SK-N-SH treated with all-trans-retinoic acid at 6 μM for 48 hours (cell line): ENCODE data around the gene FARSB.

ENCODE experiments used
- ARNTL ChIP-seq: fragments of 450-650 bp; formaldehyde crosslinking; IDR thresholded peaks from 2 replicates; pipeline ENCODE4 v1.5.0; 2020; ENCODE audit warnings: low read depth, mild to moderate bottlenecking, moderate library complexity, borderline replicate concordance
- BACH2 ChIP-seq: fragments of 250-450 bp; sonication (Bioruptor Pico); IDR thresholded peaks from 2 replicates; pipeline ENCODE4 v1.9.0; 2021; ENCODE audit warnings: mild to moderate bottlenecking, borderline replicate concordance
- ISL1 ChIP-seq: fragments of 250-450 bp; sonication (Bioruptor Pico); IDR thresholded peaks from 2 replicates; pipeline ENCODE4 v2.1.2; 2022; ENCODE audit warnings: mild to moderate bottlenecking, moderate library complexity
- OSR1 ChIP-seq: fragments of 250-450 bp; sonication (Bioruptor Pico); IDR thresholded peaks from 2 replicates; pipeline ENCODE4 v1.8.0; 2022; ENCODE audit warnings: moderate library complexity, mild to moderate bottlenecking, inconsistent platforms
- RARB ChIP-seq: fragments of 250-450 bp; sonication (Bioruptor Pico); IDR thresholded peaks from 2 replicates; pipeline ENCODE4 v1.8.0; 2021; ENCODE audit warnings: mild to moderate bottlenecking, moderate library complexity
- ZFP30 ChIP-seq: fragments of 450-650 bp; formaldehyde crosslinking; IDR thresholded peaks from 2 replicates; pipeline ENCODE4 v1.5.0; 2022; ENCODE audit warnings: mild to moderate bottlenecking, moderate library complexity
- ZNF565 ChIP-seq: fragments of 450-650 bp; formaldehyde crosslinking; conservative IDR thresholded peaks from 2 replicates; pipeline ENCODE4 v1.5.0; 2020; ENCODE audit warnings: low read depth, mild to moderate bottlenecking, moderate library complexity
- TF ChIP-seq, protein P1 (sequence below): fragments of 250-450 bp; sonication (Bioruptor Pico); IDR thresholded peaks from 2 replicates; pipeline ENCODE4 v1.5.1; 2020; ENCODE audit warnings: low read depth, mild to moderate bottlenecking, moderate library complexity
- TF ChIP-seq, protein P2 (sequence below): fragments of 250-450 bp; sonication (Bioruptor Pico); IDR thresholded peaks from 2 replicates; pipeline ENCODE4 v1.8.0; 2020; ENCODE audit warnings: mild to moderate bottlenecking, moderate library complexity, borderline replicate concordance
- TF ChIP-seq, protein P3 (sequence below): fragments of 250-450 bp; sonication (Bioruptor Pico); IDR thresholded peaks from 2 replicates; pipeline ENCODE4 v1.5.0; 2020; ENCODE audit warnings: mild to moderate bottlenecking, moderate library complexity

DNA sequence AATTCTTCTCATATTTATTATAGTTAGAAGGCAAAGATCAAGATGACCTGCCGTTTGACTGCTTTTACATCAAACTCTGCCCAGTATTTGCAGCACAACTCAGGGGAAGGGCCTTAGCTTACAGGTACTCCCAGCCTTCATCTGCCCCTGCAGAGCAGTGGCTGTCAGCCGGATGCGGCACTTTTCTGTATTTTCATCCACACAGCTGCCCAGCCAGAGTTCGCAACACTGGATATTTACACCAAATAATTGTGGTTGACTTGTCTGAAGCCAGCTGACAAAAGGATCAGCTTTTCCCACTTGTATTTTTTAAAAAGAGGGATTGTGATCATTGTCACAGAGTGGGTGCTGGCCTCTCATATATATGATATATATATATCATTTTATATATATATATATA is 94.7 kb downstream of the FARSB start:
- TF ChIP-seq ZFP30, result no peak
- TF ChIP-seq, protein P1, sequence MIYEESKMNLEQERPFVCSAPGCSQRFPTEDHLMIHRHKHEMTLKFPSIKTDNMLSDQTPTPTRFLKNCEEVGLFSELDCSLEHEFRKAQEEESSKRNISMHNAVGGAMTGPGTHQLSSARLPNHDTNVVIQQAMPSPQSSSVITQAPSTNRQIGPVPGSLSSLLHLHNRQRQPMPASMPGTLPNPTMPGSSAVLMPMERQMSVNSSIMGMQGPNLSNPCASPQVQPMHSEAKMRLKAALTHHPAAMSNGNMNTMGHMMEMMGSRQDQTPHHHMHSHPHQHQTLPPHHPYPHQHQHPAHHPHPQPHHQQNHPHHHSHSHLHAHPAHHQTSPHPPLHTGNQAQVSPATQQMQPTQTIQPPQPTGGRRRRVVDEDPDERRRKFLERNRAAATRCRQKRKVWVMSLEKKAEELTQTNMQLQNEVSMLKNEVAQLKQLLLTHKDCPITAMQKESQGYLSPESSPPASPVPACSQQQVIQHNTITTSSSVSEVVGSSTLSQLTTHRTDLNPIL (CRISPR knock-in tag), result no peak
- TF ChIP-seq, protein P2, sequence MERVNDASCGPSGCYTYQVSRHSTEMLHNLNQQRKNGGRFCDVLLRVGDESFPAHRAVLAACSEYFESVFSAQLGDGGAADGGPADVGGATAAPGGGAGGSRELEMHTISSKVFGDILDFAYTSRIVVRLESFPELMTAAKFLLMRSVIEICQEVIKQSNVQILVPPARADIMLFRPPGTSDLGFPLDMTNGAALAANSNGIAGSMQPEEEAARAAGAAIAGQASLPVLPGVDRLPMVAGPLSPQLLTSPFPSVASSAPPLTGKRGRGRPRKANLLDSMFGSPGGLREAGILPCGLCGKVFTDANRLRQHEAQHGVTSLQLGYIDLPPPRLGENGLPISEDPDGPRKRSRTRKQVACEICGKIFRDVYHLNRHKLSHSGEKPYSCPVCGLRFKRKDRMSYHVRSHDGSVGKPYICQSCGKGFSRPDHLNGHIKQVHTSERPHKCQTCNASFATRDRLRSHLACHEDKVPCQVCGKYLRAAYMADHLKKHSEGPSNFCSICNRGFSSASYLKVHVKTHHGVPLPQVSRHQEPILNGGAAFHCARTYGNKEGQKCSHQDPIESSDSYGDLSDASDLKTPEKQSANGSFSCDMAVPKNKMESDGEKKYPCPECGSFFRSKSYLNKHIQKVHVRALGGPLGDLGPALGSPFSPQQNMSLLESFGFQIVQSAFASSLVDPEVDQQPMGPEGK, result no peak
- no peak for TF ChIP-seq ISL1
- no peak for TF ChIP-seq ARNTL
- TF ChIP-seq RARB, result no peak
- no peak for TF ChIP-seq ZNF565 (CRISPR knock-in tag)
- TF ChIP-seq BACH2, result no peak
- TF ChIP-seq, protein P3, sequence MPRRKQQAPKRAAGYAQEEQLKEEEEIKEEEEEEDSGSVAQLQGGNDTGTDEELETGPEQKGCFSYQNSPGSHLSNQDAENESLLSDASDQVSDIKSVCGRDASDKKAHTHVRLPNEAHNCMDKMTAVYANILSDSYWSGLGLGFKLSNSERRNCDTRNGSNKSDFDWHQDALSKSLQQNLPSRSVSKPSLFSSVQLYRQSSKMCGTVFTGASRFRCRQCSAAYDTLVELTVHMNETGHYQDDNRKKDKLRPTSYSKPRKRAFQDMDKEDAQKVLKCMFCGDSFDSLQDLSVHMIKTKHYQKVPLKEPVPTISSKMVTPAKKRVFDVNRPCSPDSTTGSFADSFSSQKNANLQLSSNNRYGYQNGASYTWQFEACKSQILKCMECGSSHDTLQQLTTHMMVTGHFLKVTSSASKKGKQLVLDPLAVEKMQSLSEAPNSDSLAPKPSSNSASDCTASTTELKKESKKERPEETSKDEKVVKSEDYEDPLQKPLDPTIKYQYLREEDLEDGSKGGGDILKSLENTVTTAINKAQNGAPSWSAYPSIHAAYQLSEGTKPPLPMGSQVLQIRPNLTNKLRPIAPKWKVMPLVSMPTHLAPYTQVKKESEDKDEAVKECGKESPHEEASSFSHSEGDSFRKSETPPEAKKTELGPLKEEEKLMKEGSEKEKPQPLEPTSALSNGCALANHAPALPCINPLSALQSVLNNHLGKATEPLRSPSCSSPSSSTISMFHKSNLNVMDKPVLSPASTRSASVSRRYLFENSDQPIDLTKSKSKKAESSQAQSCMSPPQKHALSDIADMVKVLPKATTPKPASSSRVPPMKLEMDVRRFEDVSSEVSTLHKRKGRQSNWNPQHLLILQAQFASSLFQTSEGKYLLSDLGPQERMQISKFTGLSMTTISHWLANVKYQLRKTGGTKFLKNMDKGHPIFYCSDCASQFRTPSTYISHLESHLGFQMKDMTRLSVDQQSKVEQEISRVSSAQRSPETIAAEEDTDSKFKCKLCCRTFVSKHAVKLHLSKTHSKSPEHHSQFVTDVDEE, result no peak
- no peak for TF ChIP-seq OSR1 (CRISPR knock-in tag)
